EH (cell line): ENCODE results near the gene TNS3.
A peak's percentile ranks its signal among the peaks of the same experiment; 100 is the strongest.
"Not testable (repeated sequence)": the region's sequence is repeated elsewhere in the genome, so short reads cannot be mapped to it uniquely, and the experiment has no call there.

Experiments
- DNase-seq: peaks from one replicate; pipeline ENCODE4 v3.0.0-alpha.2; 2015; ENCODE audit warnings: low read depth

Gene TNS3

GRCh38 chr7:47602272-47603004 is 20.5 kb upstream of the TNS3 start:
- peak; percentile 33 for DNase-seq

GRCh38 chr7:47601881-47602249 is 20.0 kb upstream of the TNS3 start:
- no peak for DNase-seq

- DNase-seq: peak; percentile 94
These were observed 19.4 kb upstream of the TNS3 start for GRCh38 chr7:47601119-47601880.

GRCh38 chr7:47600199-47601118 is 18.5 kb upstream of the TNS3 start:
- peak; percentile 90 for DNase-seq

GRCh38 chr7:47597379-47597778 is 15.5 kb upstream of the TNS3 start:
- no peak for DNase-seq

GRCh38 chr7:47596502-47597202 is 14.7 kb upstream of the TNS3 start:
- DNase-seq: no peak

- no peak for DNase-seq
These were observed 12.5 kb upstream of the TNS3 start for GRCh38 chr7:47594406-47594805.

GRCh38 chr7:47591655-47592572 is 10.0 kb upstream of the TNS3 start:
- peak; percentile 85 for DNase-seq

- no peak for DNase-seq
These were observed 9.3 kb upstream of the TNS3 start for GRCh38 chr7:47591089-47591654.

- DNase-seq: not testable (repeated sequence)
These were observed 8.3 kb upstream of the TNS3 start for GRCh38 chr7:47590215-47590614.

GRCh38 chr7:47588704-47589225 is 6.9 kb upstream of the TNS3 start:
- no peak for DNase-seq

- DNase-seq: no peak
These were observed 6.1 kb upstream of the TNS3 start for GRCh38 chr7:47587976-47588375.

- peak; percentile 70 for DNase-seq
These were observed 5.4 kb upstream of the TNS3 start for GRCh38 chr7:47587351-47587750.

- DNase-seq: no peak
These were observed 5.0 kb upstream of the TNS3 start for GRCh38 chr7:47586925-47587324.

GRCh38 chr7:47586161-47586670 is 4.3 kb upstream of the TNS3 start:
- DNase-seq: not testable (repeated sequence)

GRCh38 chr7:47584536-47584895 is 2.6 kb upstream of the TNS3 start:
- peak; percentile 35 for DNase-seq

- no peak for DNase-seq
These were observed 2.0 kb upstream of the TNS3 start for GRCh38 chr7:47583739-47584535.

GRCh38 chr7:47582764-47583738 is 1.1 kb upstream of the TNS3 start:
- DNase-seq: peak; percentile 50
